Activated naive CD8-positive, alpha-beta T cell treated with anti-CD3 and anti-CD28 coated beads for 36 hours (primary cell): ENCODE measurements around the gene GADD45B. TPM values are rescaled to one million over a fixed set of nuclear protein-coding genes. Genes with fewer than 3 reads are reported as not detected.

Experiments
- DNase-seq: peaks from one replicate; pipeline ENCODE4 v3.0.0; 2021
- H3K27ac Mint-ChIP-seq: one replicate; pipeline ENCODE4 v1.8.0; 2022; ENCODE audit warnings: mild to moderate bottlenecking, moderate library complexity, mixed read lengths
- H3K27me3 Mint-ChIP-seq: one replicate; pipeline ENCODE4 v1.8.0; 2022; ENCODE audit warnings: mild to moderate bottlenecking, mixed read lengths
- H3K36me3 Mint-ChIP-seq: one replicate; pipeline ENCODE4 v1.8.0; 2021; ENCODE audit warnings: mild to moderate bottlenecking, mixed read lengths
- H3K4me1 Mint-ChIP-seq: one replicate; pipeline ENCODE4 v1.8.0; 2021; ENCODE audit warnings: mixed read lengths
- H3K4me3 Mint-ChIP-seq: one replicate; pipeline ENCODE4 v1.8.0; 2022; ENCODE audit warnings: mild to moderate bottlenecking, moderate library complexity, mixed read lengths
- H3K9me3 Mint-ChIP-seq: one replicate; pipeline ENCODE4 v1.8.0; 2022; ENCODE audit warnings: mixed read lengths
- total RNA-seq, 2 experiments: library from RNA; stranded (reverse); gene quantifications; one replicate each; pipeline ENCODE4 v1.2.3, GENCODE V29; 2021

GADD45B gene
- total RNA-seq, 2 experiments from 2014 or later: 83.0 to 97.2 TPM

DNA sequence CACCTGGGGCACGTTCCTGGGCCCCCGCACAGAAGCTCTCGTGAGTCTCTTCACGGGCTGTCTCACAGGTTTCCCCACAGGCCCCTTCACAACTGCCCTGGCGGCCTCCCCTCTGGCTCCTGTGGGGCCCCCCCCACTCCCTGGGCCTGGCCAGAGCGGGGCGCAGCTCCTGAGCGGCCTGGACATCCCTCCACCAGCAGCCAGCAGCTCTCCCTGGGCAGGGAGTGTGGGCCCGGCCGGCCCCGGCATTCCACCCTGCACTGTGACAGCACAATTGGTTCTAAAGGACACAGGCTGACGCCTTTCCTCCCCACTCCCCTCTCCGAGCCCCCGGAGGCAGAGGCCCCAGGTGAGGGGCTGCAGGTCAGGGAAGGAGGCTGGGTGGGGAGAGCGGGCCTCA, 39.0 kb upstream of the GADD45B start:
- Mint-ChIP-seq H3K4me1 (no peaks in the 10 kb centered on the region), H3K9me3 (no peaks in the 10 kb centered on the region), H3K27me3 (no peaks in the 10 kb centered on the region), H3K36me3 (peaks cover 12% of the 10 kb centered on the region), H3K27ac (no peak overlapping the region), H3K4me3 (no peak overlapping the region)
- DNase-seq: no peak

DNA sequence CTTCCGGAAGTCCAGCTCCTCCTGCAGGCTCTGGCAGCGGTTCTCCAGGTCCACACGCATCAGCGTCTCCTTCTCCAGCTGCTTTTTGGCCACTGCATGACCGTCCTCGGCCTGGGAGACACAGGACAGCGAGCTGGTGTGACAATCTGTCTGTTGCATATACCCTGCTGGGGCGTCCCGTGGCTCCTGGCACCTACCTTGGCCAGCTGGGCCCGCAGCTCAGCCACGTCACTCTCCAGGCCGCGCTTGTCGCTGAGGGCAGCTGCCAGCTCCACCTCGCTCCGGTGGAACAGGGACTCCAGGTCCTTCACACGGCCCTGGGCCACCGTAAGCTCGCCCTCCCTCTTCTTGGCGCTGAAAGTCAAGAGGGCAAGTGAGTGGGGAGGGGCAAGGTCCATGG, 37.7 kb upstream of the GADD45B start:
- Mint-ChIP-seq H3K4me1 (no peaks in the 10 kb centered on the region), H3K36me3 (peaks cover 6% of the 10 kb centered on the region), H3K4me3 (no peak overlapping the region), H3K9me3 (no peaks in the 10 kb centered on the region), H3K27ac (no peak overlapping the region), H3K27me3 (no peaks in the 10 kb centered on the region)
- DNase-seq: no peak

DNA sequence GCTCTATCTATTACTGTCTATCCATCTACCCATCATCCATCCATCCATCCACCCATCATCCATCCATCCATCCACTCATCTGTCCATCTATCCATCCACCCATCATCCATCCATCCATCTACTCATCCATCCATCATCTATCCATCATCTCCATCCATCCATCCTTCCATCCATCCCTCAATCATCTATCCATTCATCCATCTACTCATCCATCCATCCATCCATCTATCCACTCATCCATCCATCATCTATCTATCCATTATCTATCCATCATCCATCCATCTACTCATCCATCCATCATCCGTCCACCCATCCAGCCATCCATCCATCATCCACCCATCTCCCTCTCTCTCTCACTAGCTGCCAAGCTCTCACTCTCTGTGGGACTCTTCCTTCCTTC, 35.4 kb upstream of the GADD45B start:
- H3K36me3 Mint-ChIP-seq: peaks cover 6% of the 10 kb centered on the region
- no peak for DNase-seq
- H3K27ac Mint-ChIP-seq: no peak overlapping the region
- no peaks in the 10 kb centered on the region for H3K27me3 Mint-ChIP-seq
- H3K9me3 Mint-ChIP-seq: no peaks in the 10 kb centered on the region
- H3K4me1 Mint-ChIP-seq: no peaks in the 10 kb centered on the region
- H3K4me3 Mint-ChIP-seq: no peak overlapping the region

DNA sequence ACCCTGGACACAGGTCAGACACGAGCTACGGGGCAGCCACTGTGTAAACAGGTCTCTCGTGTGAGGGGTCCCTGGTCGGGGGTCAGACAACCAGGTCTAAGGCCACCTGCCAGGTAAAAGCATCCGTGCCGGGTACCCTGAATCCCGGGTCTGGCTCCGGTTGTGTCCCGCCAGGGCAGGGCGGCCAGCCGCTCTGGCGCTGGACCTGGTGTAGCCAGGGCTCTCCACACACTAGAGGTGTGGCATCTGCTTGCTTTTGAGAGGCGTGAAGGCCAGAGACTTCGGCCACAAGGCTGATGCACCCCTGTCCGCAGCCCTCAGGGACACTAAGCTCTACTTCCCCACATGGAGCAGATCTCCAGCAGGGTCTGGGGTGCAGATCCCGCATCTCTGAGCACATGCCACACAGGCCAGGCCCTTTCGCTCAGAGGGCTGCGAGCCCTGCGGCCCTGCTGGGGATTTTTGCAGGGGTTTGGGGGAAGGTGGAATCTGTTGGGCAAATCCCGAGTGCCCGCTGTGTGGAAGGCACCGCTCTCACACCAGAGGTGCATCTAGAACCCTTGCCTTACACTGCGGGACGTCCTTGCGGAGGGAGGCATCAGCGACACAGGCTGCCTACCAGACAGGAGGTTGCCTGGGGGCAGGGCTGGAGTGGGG, 34.7 kb upstream of the GADD45B start:
- peaks cover 6% of the 10 kb centered on the region for H3K36me3 Mint-ChIP-seq
- no peak for DNase-seq
- peaks cover under 1% of the 10 kb centered on the region for H3K4me1 Mint-ChIP-seq
- H3K4me3 Mint-ChIP-seq: no peak overlapping the region
- H3K27me3 Mint-ChIP-seq: no peaks in the 10 kb centered on the region
- H3K9me3 Mint-ChIP-seq: no peaks in the 10 kb centered on the region
- no peak overlapping the region for H3K27ac Mint-ChIP-seq

DNA sequence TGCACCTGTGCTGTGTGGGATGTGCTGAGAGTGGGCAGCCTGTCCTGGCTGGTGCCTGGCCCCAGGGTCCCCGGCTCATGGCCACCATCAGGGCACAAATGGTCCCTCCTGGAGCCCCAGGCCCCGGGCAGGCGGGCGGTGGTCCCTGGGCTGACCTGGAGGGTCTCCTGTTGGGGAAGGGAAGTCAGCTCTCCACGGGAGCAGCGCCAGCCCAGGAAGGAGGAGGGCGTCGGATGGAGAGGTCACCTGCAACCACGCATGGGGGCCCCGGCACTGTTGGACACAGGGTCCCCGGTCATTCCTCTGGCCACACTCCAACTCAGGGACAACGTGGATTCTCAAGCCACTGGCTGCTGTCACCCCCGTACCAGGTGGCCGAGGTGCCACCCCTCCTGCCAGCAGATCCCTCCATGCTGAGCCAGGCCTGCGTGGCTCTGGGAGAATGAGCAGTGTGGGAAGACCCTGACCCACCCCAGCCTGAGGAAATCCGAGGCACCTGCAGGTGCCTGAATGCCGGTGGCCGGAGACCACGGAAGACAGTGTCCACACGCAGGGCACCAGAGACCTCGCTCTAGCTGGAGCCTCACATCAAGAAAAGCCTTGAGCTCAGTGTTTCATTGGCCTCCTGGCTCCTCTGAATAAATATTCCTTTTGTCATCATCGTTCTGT, 32.7 kb upstream of the GADD45B start:
- H3K36me3 Mint-ChIP-seq: peaks cover 12% of the 10 kb centered on the region
- no peak overlapping the region for H3K4me3 Mint-ChIP-seq
- no peaks in the 10 kb centered on the region for H3K9me3 Mint-ChIP-seq
- peaks cover 10% of the 10 kb centered on the region for H3K4me1 Mint-ChIP-seq
- H3K27ac Mint-ChIP-seq: no peak overlapping the region
- no peaks in the 10 kb centered on the region for H3K27me3 Mint-ChIP-seq
- DNase-seq: no peak

DNA sequence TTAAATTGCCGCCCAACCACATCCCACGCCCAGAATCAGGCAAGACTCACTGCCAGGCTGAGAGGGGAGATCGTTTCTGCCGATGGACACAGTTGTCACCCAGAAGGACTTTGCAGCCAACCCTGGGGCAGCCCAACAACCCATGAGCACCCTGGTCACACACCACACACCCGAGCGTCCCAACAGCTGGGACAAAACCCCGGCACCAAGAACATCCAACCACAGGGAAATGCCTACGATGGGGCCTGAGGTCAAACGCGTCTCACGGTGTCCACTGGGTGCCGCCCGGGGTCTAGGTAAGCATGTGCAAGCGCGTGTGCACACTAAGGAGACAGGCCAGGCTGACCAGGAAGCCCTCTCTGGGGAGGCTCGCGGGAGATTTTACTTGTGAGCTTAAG, 32.1 kb upstream of the GADD45B start:
- no peak for DNase-seq
- Mint-ChIP-seq H3K9me3 (no peaks in the 10 kb centered on the region), H3K27ac (no peak overlapping the region), H3K27me3 (no peaks in the 10 kb centered on the region), H3K36me3 (peaks cover 12% of the 10 kb centered on the region), H3K4me1 (peaks cover 10% of the 10 kb centered on the region), H3K4me3 (no peak overlapping the region)

DNA sequence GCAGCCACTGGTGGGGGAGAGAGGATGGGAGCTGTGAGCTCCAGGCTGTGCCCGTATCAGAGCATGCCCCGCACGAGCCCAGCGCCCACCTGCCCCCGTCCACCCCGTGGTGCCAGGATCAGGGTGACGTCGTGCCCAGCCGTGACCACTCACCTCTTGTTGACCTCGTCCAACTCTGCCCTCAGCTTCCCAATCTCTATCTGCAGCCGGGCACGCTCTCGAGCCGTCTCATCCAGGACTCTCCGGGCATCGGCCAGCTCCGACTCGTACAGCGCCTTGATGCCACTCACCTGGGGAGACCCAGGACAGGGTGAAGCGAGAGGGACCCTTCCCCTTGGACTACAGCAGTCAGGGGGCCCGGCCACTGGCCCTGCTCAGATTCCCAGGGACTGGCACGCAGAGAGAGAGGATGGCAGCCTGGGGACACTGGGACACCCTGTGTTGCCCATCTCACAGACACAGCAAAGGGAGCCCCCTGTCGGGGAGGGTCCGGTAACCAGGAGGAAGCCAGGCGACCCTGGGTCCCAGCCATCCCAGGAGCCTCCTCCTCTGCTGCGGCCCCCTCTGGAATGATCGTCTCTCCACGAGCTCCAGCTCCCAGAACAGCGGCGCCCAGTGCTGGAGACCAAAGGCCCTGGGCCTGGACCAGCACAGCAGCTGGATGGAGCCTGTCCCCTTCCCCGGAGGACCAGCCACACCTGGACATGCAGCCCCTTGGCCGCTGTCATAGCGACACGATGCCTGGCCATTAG, 31.5 kb upstream of the GADD45B start:
- H3K4me1 Mint-ChIP-seq: peaks cover 10% of the 10 kb centered on the region
- no peaks in the 10 kb centered on the region for H3K27me3 Mint-ChIP-seq
- H3K27ac Mint-ChIP-seq: no peak overlapping the region
- H3K4me3 Mint-ChIP-seq: no peak overlapping the region
- H3K9me3 Mint-ChIP-seq: no peaks in the 10 kb centered on the region
- DNase-seq: no peak
- peaks cover 12% of the 10 kb centered on the region for H3K36me3 Mint-ChIP-seq

DNA sequence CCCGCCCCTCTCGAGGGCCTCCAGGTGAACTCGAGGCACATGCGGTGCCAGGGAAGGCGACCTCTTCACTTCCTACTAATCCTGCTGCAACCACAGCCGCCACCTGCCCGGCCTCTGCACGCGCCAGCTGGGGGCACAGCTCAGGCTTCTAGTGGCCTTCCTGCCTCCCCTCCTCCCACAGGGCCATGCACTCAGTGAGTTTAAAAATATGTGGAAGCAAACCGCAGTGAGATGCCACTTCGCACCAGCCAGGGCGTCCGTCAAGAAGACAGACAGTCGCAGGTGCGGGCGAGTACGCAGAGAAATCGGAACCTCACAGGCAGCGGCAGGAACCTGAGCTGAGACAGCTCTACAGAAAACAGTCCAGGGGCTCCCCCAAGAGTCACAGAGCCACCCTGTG, 29.5 kb upstream of the GADD45B start:
- Mint-ChIP-seq H3K4me1 (peaks cover 10% of the 10 kb centered on the region), H3K36me3 (peaks cover 11% of the 10 kb centered on the region), H3K9me3 (no peaks in the 10 kb centered on the region), H3K27ac (peak overlapping the region; percentile 80), H3K27me3 (no peaks in the 10 kb centered on the region), H3K4me3 (peak overlapping the region; percentile 71)
- DNase-seq: peak; percentile 43

DNA sequence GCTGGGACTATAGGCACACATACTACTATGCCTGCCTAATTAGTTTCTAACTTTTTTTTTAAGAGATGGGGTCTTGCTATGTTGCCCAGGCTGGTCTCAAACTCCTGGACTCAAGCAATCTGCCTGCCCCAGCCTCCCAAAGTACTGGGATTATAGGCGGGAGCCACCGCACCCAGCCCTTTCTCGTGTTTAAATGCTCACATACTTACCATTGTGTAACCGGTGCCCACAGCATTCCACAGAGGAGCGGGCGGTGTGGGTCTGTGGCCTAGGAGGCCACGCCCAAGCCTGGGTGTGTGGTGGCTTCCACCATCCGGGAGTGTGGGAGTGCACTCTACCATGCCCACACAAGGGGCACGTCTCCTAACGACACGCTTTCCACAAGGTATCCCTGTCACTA, 26.9 kb upstream of the GADD45B start:
- H3K4me1 Mint-ChIP-seq: peaks cover 12% of the 10 kb centered on the region
- H3K27me3 Mint-ChIP-seq: no peaks in the 10 kb centered on the region
- no peak overlapping the region for H3K27ac Mint-ChIP-seq
- no peak overlapping the region for H3K4me3 Mint-ChIP-seq
- DNase-seq: no peak
- no peaks in the 10 kb centered on the region for H3K9me3 Mint-ChIP-seq
- peaks cover 9% of the 10 kb centered on the region for H3K36me3 Mint-ChIP-seq

DNA sequence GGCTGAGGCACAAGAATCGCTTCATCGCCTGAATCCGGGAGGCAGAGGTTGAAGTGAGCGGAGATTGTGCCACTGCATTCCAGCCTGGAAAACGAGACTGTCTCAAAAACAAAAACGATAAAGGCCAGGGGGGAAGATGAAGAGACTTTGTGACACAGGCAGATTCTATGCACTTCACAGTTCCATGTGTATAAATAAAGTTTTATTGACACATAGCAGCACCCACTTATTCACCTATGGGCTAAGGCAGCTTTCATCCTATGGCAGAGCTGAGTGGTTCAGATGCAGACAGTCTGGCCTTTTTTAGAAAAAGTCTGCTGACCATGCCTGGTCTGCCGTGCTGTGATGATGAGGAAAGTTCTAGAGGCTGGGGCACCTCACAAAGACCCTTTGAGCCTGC, 24.8 kb upstream of the GADD45B start:
- H3K9me3 Mint-ChIP-seq: no peaks in the 10 kb centered on the region
- H3K4me1 Mint-ChIP-seq: peaks cover 21% of the 10 kb centered on the region
- no peaks in the 10 kb centered on the region for H3K27me3 Mint-ChIP-seq
- H3K36me3 Mint-ChIP-seq: peaks cover 11% of the 10 kb centered on the region
- H3K4me3 Mint-ChIP-seq: no peak overlapping the region
- no peak overlapping the region for H3K27ac Mint-ChIP-seq
- no peak for DNase-seq

DNA sequence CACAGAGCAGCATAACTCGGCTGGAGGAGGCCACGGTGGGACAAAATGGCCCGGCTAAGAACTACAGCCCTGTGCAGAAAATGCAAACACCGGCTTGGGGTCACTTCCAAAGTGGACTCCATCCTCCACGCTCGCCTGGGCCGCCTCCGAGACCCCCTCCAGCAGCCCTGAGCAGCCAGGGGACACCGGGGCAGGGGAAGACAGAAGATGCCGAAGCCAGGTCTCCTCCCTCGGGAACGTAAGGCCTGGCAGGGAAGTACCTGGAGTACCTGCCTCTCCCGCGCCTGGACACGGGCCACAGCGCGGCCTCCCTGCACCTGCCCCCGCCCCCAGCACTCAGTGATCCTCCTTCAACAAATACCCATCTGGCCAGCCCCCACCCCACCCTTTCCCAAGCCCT, 24.2 kb upstream of the GADD45B start:
- Mint-ChIP-seq H3K27ac (no peak overlapping the region), H3K4me1 (peaks cover 16% of the 10 kb centered on the region), H3K4me3 (no peak overlapping the region), H3K36me3 (peaks cover 8% of the 10 kb centered on the region), H3K27me3 (no peaks in the 10 kb centered on the region), H3K9me3 (no peaks in the 10 kb centered on the region)
- DNase-seq: no peak

DNA sequence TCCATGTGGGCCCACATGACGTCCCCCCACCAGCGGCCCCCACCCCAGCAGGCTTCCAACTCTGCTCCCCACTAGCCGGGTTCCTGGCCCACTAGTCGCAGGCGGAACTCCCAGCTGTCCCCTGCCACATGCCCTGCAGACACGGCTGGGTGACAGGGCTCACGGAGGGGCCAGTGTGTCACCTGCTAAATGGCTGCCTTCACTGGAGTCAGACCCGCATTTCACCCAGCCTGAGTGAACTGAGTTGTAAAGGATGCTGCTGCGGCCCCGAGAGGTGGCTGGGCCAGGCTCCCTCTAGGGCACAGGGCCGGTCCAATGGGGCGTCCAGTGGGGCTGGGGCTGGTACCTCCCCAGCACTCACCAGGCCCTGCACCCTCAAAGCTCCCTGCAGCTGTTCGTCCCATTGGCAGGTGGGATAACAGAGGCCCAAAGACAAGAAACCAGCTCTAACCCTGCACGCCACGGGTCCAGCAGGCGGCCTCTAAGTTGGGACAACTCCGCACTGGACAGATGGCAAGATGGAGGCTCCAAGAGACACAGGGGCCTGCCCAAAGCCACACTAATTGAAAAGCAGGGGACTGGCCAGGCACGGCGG, 22.4 kb upstream of the GADD45B start:
- Mint-ChIP-seq H3K9me3 (no peaks in the 10 kb centered on the region), H3K36me3 (peaks cover 7% of the 10 kb centered on the region)
- no peak for DNase-seq

DNA sequence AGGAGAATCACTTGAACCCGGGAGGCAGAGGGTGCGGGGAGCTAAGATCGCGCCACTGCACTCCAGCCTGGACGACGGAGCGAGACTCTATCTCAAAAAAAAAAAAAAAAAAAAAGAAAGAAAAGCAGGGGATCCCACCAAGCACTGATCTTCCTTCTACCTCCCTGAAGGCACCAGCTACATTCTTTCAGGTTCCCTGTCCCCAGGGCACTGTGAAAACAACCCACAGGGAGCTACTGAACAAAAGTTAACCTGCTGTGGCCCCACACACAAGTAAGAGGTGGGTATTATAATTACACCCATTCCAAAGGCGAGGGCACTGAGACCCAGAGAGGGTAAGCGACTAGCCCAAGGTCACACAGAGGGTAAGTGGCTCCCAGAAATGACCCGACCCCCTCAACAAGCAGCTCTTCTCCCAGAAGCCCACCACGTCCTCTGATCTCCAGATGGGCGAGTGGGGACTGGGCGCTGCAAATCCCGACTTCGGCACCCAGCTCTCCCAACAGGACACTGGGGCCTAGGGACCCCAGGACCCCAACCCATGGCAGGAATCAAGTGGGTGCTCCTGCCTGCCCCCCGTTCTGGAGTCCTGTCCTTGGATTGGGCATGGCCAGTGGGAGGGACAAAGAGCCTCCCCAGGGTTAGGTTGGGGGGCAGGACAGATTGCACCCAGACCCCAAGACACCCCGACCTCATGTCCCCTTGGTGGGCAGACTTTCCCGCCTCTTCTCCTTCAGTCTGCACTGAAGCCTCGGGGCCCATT, 21.5 kb upstream of the GADD45B start:
- no peaks in the 10 kb centered on the region for H3K27me3 Mint-ChIP-seq
- H3K27ac Mint-ChIP-seq: peak overlapping the region; percentile 29
- no peak for DNase-seq
- peaks cover 7% of the 10 kb centered on the region for H3K36me3 Mint-ChIP-seq
- peaks cover 17% of the 10 kb centered on the region for H3K4me1 Mint-ChIP-seq
- H3K9me3 Mint-ChIP-seq: no peaks in the 10 kb centered on the region
- H3K4me3 Mint-ChIP-seq: peak overlapping the region; percentile 85

More for the DNA sequence above, 22.4 kb upstream of the GADD45B start:
- Mint-ChIP-seq H3K4me1 (peaks cover 17% of the 10 kb centered on the region), H3K4me3 (no peak overlapping the region), H3K27ac (no peak overlapping the region), H3K27me3 (no peaks in the 10 kb centered on the region)

DNA sequence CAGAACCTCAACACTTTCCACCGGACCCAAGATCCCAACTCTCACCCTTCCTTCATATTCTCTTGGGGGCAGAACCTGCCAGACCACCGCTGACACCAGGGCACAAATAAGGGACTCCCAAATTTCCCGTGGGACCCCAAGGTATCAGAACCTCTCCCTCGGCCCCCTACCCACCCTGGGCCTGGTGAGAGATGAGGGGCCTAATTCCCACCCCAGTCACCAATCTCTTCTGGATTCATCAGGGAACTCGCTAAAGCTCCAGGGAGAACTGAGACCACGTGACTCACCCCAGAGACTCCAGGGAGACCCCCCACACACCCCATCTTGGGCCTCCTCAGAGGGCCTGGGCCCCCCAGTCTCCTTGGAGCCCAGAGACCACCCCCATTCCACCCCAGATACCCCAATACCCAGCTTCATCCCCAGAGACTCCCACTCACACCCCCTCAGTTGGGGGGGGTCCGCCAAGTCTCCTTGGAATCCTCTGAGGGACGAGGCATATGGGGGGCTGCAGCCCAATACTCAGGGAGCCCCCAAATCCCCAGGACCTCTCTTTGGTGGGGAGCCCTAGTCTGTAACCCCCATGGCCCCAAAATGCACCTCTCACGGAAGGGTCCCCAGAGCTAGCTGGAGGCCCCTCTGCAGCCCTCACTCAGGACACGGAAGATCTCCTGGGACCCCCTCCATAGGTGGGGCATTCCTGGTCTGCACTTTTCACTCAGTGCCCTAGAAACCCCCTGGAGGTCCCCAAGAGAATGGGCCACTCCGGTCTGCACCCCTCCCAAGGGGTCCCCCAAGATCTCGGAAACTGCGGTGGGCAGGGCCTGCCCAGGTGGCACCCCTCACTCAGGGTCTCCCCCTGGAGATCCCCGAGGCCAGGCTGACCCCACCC, 20.7 kb upstream of the GADD45B start:
- Mint-ChIP-seq H3K9me3 (no peaks in the 10 kb centered on the region), H3K27me3 (no peaks in the 10 kb centered on the region), H3K4me1 (peaks cover 17% of the 10 kb centered on the region), H3K27ac (peak overlapping the region; percentile 63), H3K4me3 (peak overlapping the region; percentile 85), H3K36me3 (peaks cover 7% of the 10 kb centered on the region)
- no peak for DNase-seq
